Prostate gland (tissue), 2 donors: ENCODE data around the gene INSYN2B.
"Not testable (repeated sequence)": the region's sequence is repeated elsewhere in the genome, so short reads cannot be mapped to it uniquely, and the experiment has no call there.

Experiments used
- CTCF ChIP-seq, 4 experiments: fragments of 200-600 bp in 2 of 4; fragments of 450-650 bp in 2 of 4; sonication (generic) in 2 of 4; IDR thresholded peaks; 1 replicate in 3 of 4; 2 replicates in 1 of 4; pipeline ENCODE4 v1.5.1; 2016 to 2019; ENCODE audit warnings: antibody characterized with exemption in 4 of 4, mild to moderate bottlenecking in 2 of 4, moderate library complexity in 2 of 4
- POLR2AphosphoS5 ChIP-seq: sonication (generic); formaldehyde crosslinking; IDR thresholded peaks from one replicate; pipeline ENCODE4 v1.6.1; 2017; ENCODE audit warnings: antibody characterized with exemption

GRCh38 chr5:169834540-169834939 lies 145.8 kb downstream of the INSYN2B start:
- TF ChIP-seq CTCF (IDR thresholded peaks at IDR 0.05); POLR2AphosphoS5: not testable (repeated sequence)
